ENCODE measurements around the gene EXOC7. TPM values are rescaled to one million over a fixed set of nuclear protein-coding genes. Genes with fewer than 3 reads are reported as not detected.

EXOC7 gene
- total and polyA plus RNA-seq, 12 donors: 65.7 to 145 (median 95.8) TPM

DNA sequence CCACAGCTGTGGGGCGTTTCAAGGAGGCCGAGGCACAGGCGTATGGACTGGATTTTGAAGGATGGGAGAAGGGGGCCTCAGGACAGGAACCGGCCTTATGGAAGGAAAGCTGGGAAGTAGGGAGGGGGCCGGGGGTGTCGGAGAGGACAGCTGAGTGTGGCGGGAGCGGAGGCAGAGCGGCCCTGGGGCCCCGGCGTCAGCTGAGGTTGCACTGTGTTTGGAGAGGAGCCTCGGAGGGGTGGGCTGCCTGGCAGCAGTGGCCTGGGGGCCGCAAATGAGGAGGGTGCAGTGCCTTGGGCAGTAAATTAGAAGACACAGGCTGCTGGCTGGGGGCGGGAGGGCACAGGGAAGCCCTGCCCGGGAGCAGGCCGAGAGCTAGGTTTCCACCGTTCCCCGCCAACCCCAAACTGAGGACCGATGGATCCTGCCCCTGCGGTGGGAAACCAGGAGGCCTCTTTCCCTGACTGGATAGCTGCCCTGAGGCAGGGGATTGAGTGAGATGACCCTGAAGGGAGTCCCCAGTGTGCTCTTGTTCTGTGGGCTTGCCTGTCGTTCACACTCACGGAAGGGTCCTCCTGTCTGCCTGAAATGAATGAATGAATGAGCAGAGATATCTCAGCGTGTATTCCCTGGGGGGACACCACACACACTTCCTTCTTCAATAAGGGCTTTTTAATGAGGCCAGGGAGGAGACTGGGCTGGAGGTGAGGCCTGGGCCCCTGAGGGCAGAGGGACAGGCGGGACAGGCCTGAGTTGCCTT is 19.0 kb upstream of the EXOC7 start:
- H3K4me1 ChIP-seq (replicated peaks in 1 of 2): peaks cover 0 to 4% of the 10 kb centered on the region in 2 donors
- no peaks in the 10 kb centered on the region for H3K9me3 ChIP-seq (replicated peaks in 1 of 3)
- DNase-seq: no peak
- TF ChIP-seq, protein P1, sequence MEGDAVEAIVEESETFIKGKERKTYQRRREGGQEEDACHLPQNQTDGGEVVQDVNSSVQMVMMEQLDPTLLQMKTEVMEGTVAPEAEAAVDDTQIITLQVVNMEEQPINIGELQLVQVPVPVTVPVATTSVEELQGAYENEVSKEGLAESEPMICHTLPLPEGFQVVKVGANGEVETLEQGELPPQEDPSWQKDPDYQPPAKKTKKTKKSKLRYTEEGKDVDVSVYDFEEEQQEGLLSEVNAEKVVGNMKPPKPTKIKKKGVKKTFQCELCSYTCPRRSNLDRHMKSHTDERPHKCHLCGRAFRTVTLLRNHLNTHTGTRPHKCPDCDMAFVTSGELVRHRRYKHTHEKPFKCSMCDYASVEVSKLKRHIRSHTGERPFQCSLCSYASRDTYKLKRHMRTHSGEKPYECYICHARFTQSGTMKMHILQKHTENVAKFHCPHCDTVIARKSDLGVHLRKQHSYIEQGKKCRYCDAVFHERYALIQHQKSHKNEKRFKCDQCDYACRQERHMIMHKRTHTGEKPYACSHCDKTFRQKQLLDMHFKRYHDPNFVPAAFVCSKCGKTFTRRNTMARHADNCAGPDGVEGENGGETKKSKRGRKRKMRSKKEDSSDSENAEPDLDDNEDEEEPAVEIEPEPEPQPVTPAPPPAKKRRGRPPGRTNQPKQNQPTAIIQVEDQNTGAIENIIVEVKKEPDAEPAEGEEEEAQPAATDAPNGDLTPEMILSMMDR (IDR thresholded peaks at IDR 0.05): no peak
- TF ChIP-seq POLR2A (IDR thresholded peaks at IDR 0.05): no peak
- H3K27ac ChIP-seq: no peak overlapping the region
- no peak overlapping the region for H3K4me3 ChIP-seq
- intact Hi-C loops (cut with DNase I): loop anchor here in 1 of 2 donors (2.0 to 5.0 kb wide), 3 partner anchors 60 to 175 kb away; no protein-coding TSS in a partner anchor
- H3K27me3 ChIP-seq: no peaks in the 10 kb centered on the region
- WGBS, 4 donors: 88 to 91% (median 89%) methylated on average over 15 to 24 of the region's 24 CpGs
- no peaks in the 10 kb centered on the region for H3K36me3 ChIP-seq (replicated peaks in 1 of 2)

DNA sequence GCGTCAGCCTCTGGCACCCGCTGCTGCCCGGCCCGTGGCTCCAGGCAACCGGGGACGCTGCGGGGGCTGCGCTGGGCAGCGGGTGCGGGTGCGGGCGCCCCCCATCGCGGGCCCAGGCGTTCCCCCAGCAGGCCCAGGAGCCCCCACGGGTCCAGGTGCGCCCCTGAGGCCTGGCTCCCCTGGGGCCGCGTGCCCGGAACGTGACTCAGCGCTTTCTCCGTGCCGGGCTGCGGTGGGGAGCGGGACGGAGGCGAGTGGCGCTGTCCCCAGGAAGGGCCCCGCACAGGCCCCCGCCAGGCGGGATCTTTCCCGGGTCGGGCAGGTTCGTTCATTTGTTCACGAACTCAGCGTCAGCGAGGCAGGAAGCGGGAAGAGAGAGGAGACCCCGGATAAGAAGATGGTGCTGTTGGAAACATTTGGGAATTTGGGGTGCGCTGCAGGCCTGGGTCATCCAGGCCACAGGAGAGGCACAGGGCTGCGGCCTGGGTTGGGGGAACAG is 18.4 kb upstream of the EXOC7 start:
- no peaks in the 10 kb centered on the region for H3K27me3 ChIP-seq
- H3K27ac ChIP-seq: peak overlapping the region in 1 of 5 donors; percentile 12
- 45 to 81% (median 53%) methylated on average over 6 to 42 of the region's 42 CpGs for WGBS, 4 donors
- intact Hi-C loops (cut with DNase I): loop anchor here (2.0 to 5.0 kb wide), 3 partner anchors 60 to 175 kb away; no protein-coding TSS in a partner anchor
- TF ChIP-seq POLR2A (IDR thresholded peaks at IDR 0.05): no peak
- TF ChIP-seq, protein P1 (IDR thresholded peaks at IDR 0.05): no peak
- H3K4me1 ChIP-seq (replicated peaks in 1 of 2): peaks cover 0 to 4% of the 10 kb centered on the region in 2 donors
- H3K9me3 ChIP-seq (replicated peaks in 1 of 3): no peaks in the 10 kb centered on the region
- no peak for DNase-seq
- peak overlapping the region in 1 of 4 donors; percentile 41 for H3K4me3 ChIP-seq
- H3K36me3 ChIP-seq (replicated peaks in 1 of 2): no peaks in the 10 kb centered on the region

DNA sequence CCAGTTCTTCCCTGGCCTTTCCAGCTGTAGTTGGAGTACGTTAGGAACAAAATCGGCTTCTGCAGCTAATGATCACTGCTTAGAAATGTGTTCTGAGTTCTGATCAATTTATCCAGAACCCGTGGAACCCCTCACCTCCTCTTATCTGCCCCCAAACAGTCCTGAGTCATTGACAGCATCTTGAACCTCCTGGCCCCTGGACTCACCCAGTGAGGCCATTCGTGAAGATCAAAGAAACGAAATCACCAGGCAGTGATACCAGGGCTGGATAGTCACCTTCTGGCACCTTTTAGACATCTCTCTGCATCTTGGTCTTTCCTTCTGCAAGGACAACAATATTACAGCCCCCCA is 17.0 kb upstream of the EXOC7 start:
- no peak for TF ChIP-seq POLR2A (IDR thresholded peaks at IDR 0.05)
- TF ChIP-seq, protein P1 (IDR thresholded peaks at IDR 0.05): no peak
- H3K4me1 ChIP-seq (replicated peaks in 1 of 2): peaks cover 0 to 4% of the 10 kb centered on the region in 2 donors
- H3K36me3 ChIP-seq (replicated peaks in 1 of 2): no peaks in the 10 kb centered on the region
- no peaks in the 10 kb centered on the region for H3K27me3 ChIP-seq
- 68 to 86% (median 84%) methylated on average over 5 of the region's 5 CpGs for WGBS, 4 donors
- DNase-seq: no peak
- intact Hi-C loops (cut with DNase I): loop anchor here (2.0 to 5.0 kb wide), 3 partner anchors 62 to 177 kb away; no protein-coding TSS in a partner anchor
- no peak overlapping the region for H3K4me3 ChIP-seq
- H3K27ac ChIP-seq: no peak overlapping the region
- no peaks in the 10 kb centered on the region for H3K9me3 ChIP-seq (replicated peaks in 1 of 3)

DNA sequence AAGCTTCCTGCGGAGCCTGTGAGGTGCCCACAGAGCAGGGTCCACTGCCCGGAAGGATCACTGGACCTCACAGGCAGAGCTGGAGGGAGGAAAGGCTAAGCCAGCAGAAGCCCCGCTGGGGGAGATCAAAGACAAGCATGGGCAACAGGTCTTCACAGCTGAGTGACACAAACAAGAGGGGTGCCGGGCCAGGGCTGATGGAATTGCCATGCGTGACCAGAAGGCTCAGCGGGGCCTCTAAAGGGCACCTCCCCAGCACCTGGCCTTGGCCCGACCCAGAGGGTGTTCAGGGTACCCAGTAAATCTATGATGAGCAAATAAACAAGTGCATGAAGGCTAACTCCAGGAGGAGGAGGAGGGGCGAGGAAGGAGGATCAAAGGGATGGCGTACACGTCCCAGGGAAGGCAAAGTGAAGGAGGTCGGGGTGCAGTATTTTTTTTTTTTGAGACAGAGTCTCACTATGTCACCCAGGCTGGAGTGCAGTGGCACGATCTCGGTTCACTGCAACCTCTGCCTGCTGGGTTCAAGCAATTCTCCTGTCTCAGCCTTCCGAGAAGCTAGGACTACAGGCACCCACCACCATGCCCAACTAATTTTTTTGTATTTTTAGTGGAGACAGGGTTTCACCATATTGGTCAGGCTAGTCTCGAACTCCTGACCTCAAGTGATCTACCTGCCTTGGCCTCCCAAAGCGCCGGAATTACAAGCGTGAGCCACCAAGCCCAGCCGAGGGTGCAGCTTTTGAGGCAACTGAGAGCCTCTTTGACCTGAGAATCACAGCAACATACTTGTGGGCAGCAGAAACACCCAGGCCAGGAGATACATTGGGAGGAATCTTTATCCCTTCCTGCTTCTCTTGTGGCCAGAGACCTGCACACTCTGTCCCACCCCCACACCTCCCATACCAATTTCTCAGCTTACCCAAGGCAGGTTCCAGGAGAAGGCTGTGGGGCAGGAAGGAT is 16.1 kb upstream of the EXOC7 start:
- H3K4me3 ChIP-seq: no peak overlapping the region
- 74 to 79% (median 76%) methylated on average over 17 to 19 of the region's 19 CpGs for WGBS, 4 donors
- H3K36me3 ChIP-seq (replicated peaks in 1 of 2): no peaks in the 10 kb centered on the region
- DNase-seq: no peak
- peaks cover 0 to 4% of the 10 kb centered on the region in 2 donors for H3K4me1 ChIP-seq (replicated peaks in 1 of 2)
- TF ChIP-seq, protein P1 (IDR thresholded peaks at IDR 0.05): no peak
- no peak for TF ChIP-seq POLR2A (IDR thresholded peaks at IDR 0.05)
- no peaks in the 10 kb centered on the region for H3K27me3 ChIP-seq
- intact Hi-C loops (cut with DNase I): loop anchor here (2.0 to 5.0 kb wide), 3 partner anchors 63 to 178 kb away; no protein-coding TSS in a partner anchor
- no peaks in the 10 kb centered on the region for H3K9me3 ChIP-seq (replicated peaks in 1 of 3)
- H3K27ac ChIP-seq: no peak overlapping the region
